HEK293 (cell line): ENCODE measurements around the gene SPATA2L.

ENCODE experiments used
- CTCF ChIA-PET: fragments of 350-600 bp; formaldehyde crosslinking; extraction: SDS; loops from one replicate; lab custom pipeline; 2021; ENCODE audit warnings: antibody characterized with exemption; lab: Yijun Ruan, JAX
- POLR2A ChIA-PET: fragments of 300-600 bp; formaldehyde crosslinking; extraction: SDS; loops from one replicate; lab custom pipeline; 2020; ENCODE audit warnings: antibody characterized with exemption, inconsistent platforms; lab: Yijun Ruan, JAX
- H3K27ac ChIP-seq: fragments of 200-500 bp; sonication (Bioruptor generic); 2 replicates; pipeline ENCODE4 v1.5.1; 2014; ENCODE audit warnings: low read depth, low read length, control low read depth, inconsistent platforms; ENCODE audit errors: extremely low read depth
- H3K36me3 ChIP-seq, 2 experiments: fragments of 200-500 bp in 1 of 2; sonication (Bioruptor generic) in 1 of 2; 1 replicate in 1 of 2; 2 replicates in 1 of 2; pipeline ENCODE4 v1.5.1; 2014 to 2017; ENCODE audit warnings: inconsistent platforms in 2 of 2, low read length in 2 of 2; ENCODE audit not compliant: control insufficient read depth in 2 of 2, insufficient read depth in 1 of 2
- H3K4me1 ChIP-seq: fragments of 200-500 bp; sonication (Bioruptor generic); 2 replicates; pipeline ENCODE4 v1.5.1; 2014; ENCODE audit warnings: mild to moderate bottlenecking, low read length, inconsistent platforms; ENCODE audit not compliant: control insufficient read depth, insufficient read depth
- H3K4me3 ChIP-seq: 2 replicates; pipeline ENCODE4 v1.5.1; 2011; ENCODE audit warnings: low read depth, mild to moderate bottlenecking, control low read depth, low read length, moderate library complexity
- H3K9me3 ChIP-seq: fragments of 200-500 bp; sonication (Bioruptor generic); 2 replicates; pipeline ENCODE4 v1.5.1; 2014; ENCODE audit warnings: low read depth, low read length, inconsistent platforms; ENCODE audit not compliant: control insufficient read depth, insufficient read depth
- BCL11B ChIP-seq: fragments of 450-650 bp; formaldehyde crosslinking; IDR thresholded peaks from 2 replicates; pipeline ENCODE4 v1.5.1; 2016; ENCODE audit warnings: low read depth, missing biosample characterization, missing genetic modification characterization
- GLI4 ChIP-seq: fragments of 450-650 bp; formaldehyde crosslinking; IDR thresholded peaks from 2 replicates; pipeline ENCODE4 v1.5.1; 2016; ENCODE audit warnings: missing biosample characterization, missing genetic modification characterization
- GLIS2 ChIP-seq: fragments of 450-650 bp; formaldehyde crosslinking; IDR thresholded peaks from 2 replicates; pipeline ENCODE4 v1.5.1; 2016; ENCODE audit warnings: missing biosample characterization, missing genetic modification characterization
- SETDB1 ChIP-seq: IDR thresholded peaks from one replicate; pipeline ENCODE4 v1.6.1; 2017; ENCODE audit warnings: mild to moderate bottlenecking, low read length, moderate library complexity, mixed read lengths; ENCODE audit not compliant: insufficient read length
- ZBTB8A ChIP-seq: fragments of 450-650 bp; formaldehyde crosslinking; IDR thresholded peaks from 2 replicates; pipeline ENCODE4 v1.5.1; 2016; ENCODE audit warnings: missing biosample characterization, missing genetic modification characterization
- ZNF146 ChIP-seq: fragments of 450-650 bp; formaldehyde crosslinking; IDR thresholded peaks from 2 replicates; pipeline ENCODE4 v1.5.1; 2016; ENCODE audit warnings: missing biosample characterization, missing genetic modification characterization
- ZNF211 ChIP-seq: fragments of 450-650 bp; formaldehyde crosslinking; IDR thresholded peaks from 2 replicates; pipeline ENCODE4 v1.5.1; 2016; ENCODE audit warnings: low read depth, missing biosample characterization, missing genetic modification characterization
- ZNF426 ChIP-seq: fragments of 450-650 bp; formaldehyde crosslinking; IDR thresholded peaks from 2 replicates; pipeline ENCODE4 v1.5.1; 2017; ENCODE audit warnings: missing biosample characterization, missing genetic modification characterization, mild to moderate bottlenecking, inconsistent platforms, moderate library complexity
- ZNF544 ChIP-seq: fragments of 450-650 bp; formaldehyde crosslinking; IDR thresholded peaks from 2 replicates; pipeline ENCODE4 v1.5.0; 2017; ENCODE audit warnings: missing biosample characterization, missing genetic modification characterization
- ZNF623 ChIP-seq: fragments of 450-650 bp; formaldehyde crosslinking; IDR thresholded peaks from 2 replicates; pipeline ENCODE4 v1.5.1; 2016; ENCODE audit warnings: missing biosample characterization, missing genetic modification characterization
- ZNF629 ChIP-seq: fragments of 450-650 bp; formaldehyde crosslinking; IDR thresholded peaks from 2 replicates; pipeline ENCODE4 v1.5.1; 2017; ENCODE audit warnings: missing biosample characterization, missing genetic modification characterization
- ZSCAN30 ChIP-seq: fragments of 450-650 bp; IDR thresholded peaks from 2 replicates; pipeline ENCODE4 v1.5.1; 2018; ENCODE audit warnings: missing biosample characterization, mild to moderate bottlenecking, missing genetic modification characterization, moderate library complexity
- TF ChIP-seq, protein P1 (sequence below): fragments of 450-650 bp; formaldehyde crosslinking; IDR thresholded peaks from 2 replicates; pipeline ENCODE4 v1.5.1; 2016; ENCODE audit warnings: missing biosample characterization, missing genetic modification characterization
- TF ChIP-seq, protein P2 (sequence below): fragments of 450-650 bp; formaldehyde crosslinking; IDR thresholded peaks from 2 replicates; pipeline ENCODE4 v1.5.1; 2017; ENCODE audit warnings: missing biosample characterization, missing genetic modification characterization
- TF ChIP-seq, protein P3 (sequence below): fragments of 450-650 bp; formaldehyde crosslinking; IDR thresholded peaks from 2 replicates; pipeline ENCODE4 v1.5.1; 2016; ENCODE audit warnings: missing biosample characterization, missing genetic modification characterization, low read depth

The SPATA2L gene

DNA sequence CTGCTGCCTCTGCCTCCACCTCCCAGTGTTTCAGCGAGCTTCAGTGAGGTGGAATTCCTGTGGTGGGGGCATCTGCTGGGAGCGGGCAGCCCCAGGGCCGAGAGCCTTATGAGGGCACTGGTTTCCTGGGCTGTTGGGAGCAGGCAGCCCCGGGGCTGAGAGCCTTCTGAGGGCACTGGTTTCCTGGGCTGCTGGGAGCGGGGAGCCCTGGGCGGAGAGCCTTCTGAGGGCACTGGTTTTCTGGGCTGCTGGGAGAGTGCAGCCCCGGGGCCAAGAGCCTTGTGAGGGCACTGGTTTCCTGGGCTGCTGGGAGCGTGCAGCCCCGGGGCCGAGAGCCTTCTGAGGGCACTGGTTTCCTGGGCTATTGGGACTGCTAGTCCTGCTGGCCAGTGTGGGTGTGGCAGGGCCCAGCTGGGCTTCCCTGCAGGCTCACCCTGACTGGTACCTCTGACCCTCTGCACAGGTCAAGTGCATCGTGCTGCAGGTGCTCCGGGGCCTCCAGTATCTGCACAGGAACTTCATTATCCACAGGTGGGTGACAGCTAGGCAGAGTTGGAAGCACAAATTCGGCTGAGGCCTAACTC lies 9.4 kb downstream of the SPATA2L start:
- POLR2A ChIA-PET = no interaction called here
- Histone ChIP-seq H3K4me3 (no peak overlapping the region), H3K36me3 (peaks cover 0 to 71% of the 10 kb centered on the region in 2 experiments; a peak in 2 of 3 replicates), H3K4me1 (no peaks in the 10 kb centered on the region), H3K9me3 (no peaks in the 10 kb centered on the region), H3K27ac (no peak overlapping the region)
- CTCF ChIA-PET = interaction anchor here (0.6 kb wide), 1 partner anchor 8 kb away, joined by 3 read pairs; no protein-coding TSS in a partner anchor
- TF ChIP-seq, protein P1, sequence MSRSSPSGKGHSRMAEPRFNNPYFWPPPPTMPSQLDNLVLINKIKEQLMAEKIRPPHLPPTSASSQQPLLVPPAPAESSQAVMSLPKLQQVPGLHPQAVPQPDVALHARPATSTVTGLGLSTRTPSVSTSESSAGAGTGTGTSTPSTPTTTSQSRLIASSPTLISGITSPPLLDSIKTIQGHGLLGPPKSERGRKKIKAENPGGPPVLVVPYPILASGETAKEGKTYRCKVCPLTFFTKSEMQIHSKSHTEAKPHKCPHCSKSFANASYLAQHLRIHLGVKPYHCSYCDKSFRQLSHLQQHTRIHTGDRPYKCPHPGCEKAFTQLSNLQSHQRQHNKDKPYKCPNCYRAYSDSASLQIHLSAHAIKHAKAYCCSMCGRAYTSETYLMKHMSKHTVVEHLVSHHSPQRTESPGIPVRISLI (tag by site-specific recombination) = no peak
- no peak for TF ChIP-seq ZSCAN30 (tag by site-specific recombination)
- TF ChIP-seq, protein P2, sequence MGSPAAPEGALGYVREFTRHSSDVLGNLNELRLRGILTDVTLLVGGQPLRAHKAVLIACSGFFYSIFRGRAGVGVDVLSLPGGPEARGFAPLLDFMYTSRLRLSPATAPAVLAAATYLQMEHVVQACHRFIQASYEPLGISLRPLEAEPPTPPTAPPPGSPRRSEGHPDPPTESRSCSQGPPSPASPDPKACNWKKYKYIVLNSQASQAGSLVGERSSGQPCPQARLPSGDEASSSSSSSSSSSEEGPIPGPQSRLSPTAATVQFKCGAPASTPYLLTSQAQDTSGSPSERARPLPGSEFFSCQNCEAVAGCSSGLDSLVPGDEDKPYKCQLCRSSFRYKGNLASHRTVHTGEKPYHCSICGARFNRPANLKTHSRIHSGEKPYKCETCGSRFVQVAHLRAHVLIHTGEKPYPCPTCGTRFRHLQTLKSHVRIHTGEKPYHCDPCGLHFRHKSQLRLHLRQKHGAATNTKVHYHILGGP (tag by site-specific recombination) = no peak
- TF ChIP-seq ZBTB8A (tag by site-specific recombination) = peak; percentile 50
- no peak for TF ChIP-seq ZNF623 (tag by site-specific recombination)

DNA sequence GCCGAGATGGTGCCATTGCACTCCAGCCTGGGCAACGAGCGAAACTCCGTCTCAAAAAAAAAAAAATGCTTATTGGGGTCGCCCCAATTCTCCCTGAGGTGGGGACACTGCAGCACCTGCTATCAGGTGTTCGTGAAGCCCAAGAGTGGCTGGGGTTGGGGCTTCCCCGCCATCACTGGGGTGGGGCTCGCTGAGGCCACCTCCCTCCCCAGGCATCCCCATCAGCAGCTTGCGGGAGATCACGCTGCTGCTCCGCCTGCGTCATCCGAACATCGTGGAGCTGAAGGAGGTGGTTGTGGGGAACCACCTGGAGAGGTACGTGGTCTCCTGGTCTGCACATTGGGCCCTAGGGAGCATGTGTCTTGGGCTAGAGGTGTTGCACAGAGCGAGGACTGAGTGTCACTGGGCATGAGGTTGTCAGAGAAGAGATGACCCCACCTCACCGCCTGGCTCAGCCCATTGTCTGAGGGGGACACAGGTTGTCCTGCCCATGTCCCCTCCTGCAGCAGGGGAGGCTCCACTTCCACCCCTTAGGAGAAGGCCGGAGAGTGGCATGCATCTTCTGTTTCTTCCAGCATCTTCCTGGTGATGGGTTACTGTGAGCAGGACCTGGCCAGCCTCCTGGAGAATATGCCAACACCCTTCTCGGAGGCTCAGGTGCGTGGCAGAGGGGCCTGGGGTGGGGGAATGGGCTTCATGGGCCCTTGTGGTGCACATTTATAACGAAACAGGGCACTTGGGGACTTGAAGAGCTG lies 10.1 kb downstream of the SPATA2L start:
- no peaks in the 10 kb centered on the region for H3K4me1 ChIP-seq
- no peak for TF ChIP-seq ZNF629
- no peak for TF ChIP-seq GLI4 (tag by site-specific recombination)
- no peak for TF ChIP-seq ZNF426 (tag by site-specific recombination)
- TF ChIP-seq SETDB1 = no peak
- TF ChIP-seq BCL11B (tag by site-specific recombination) = no peak
- no peak for TF ChIP-seq ZNF211
- no peaks in the 10 kb centered on the region for H3K9me3 ChIP-seq
- peaks cover 0 to 64% of the 10 kb centered on the region in 2 experiments; a peak in 2 of 3 replicates for H3K36me3 ChIP-seq
- H3K27ac ChIP-seq = no peak overlapping the region
- POLR2A ChIA-PET = no interaction called here
- no peak overlapping the region for H3K4me3 ChIP-seq
- CTCF ChIA-PET = interaction anchor here (0.5 to 0.6 kb wide), 2 partner anchors 9 to 156 kb away, joined by 3 to 4 read pairs; no protein-coding TSS in a partner anchor

DNA sequence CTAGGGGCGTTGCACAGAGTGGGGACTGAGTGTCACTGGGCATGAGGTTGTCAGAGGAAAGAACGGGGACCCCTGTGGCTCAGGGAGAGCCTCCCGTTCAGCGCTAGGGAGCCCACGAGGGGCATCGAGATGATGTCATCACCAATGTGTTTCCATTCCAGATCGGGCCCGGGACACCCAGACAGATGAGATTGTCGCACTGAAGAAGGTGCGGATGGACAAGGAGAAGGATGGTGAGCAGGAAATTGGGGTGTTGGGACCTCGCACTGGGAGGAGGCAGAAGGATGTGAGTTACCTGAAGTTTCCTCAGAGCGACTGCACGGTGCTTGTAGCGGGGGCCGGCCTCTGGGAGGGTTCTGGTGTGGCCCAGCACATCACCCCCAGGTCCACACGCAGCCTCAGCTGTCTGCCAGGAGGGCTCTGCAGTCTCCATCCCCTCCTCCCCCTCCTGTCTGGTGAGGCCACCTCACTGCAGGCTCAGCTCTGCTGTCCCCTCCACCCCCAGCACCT lies 11.1 kb downstream of the SPATA2L start:
- no peak overlapping the region for H3K27ac ChIP-seq
- 0 out of 2 replicates have a peak, but pooled peaks have one; percentile 7 for TF ChIP-seq GLIS2 (tag by site-specific recombination)
- TF ChIP-seq, protein P3, sequence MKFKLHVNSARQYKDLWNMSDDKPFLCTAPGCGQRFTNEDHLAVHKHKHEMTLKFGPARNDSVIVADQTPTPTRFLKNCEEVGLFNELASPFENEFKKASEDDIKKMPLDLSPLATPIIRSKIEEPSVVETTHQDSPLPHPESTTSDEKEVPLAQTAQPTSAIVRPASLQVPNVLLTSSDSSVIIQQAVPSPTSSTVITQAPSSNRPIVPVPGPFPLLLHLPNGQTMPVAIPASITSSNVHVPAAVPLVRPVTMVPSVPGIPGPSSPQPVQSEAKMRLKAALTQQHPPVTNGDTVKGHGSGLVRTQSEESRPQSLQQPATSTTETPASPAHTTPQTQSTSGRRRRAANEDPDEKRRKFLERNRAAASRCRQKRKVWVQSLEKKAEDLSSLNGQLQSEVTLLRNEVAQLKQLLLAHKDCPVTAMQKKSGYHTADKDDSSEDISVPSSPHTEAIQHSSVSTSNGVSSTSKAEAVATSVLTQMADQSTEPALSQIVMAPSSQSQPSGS = peak; percentile 59
- TF ChIP-seq ZNF544 (tag by site-specific recombination) = no peak
- TF ChIP-seq ZNF146 (tag by site-specific recombination) = no peak
- H3K4me3 ChIP-seq = no peak overlapping the region
- CTCF ChIA-PET = interaction anchor here (1.2 kb wide), 1 partner anchor 9 kb away, joined by 4 read pairs; no protein-coding TSS in a partner anchor
- POLR2A ChIA-PET = no interaction called here
- no peaks in the 10 kb centered on the region for H3K9me3 ChIP-seq
- no peaks in the 10 kb centered on the region for H3K4me1 ChIP-seq
- peaks cover 0 to 55% of the 10 kb centered on the region in 2 experiments; a peak in 2 of 3 replicates for H3K36me3 ChIP-seq
